Glomerular visceral epithelial cell (primary cell): ENCODE measurements around the gene SREBF2.
"Not testable (repeated sequence)": the region's sequence is repeated elsewhere in the genome, so short reads cannot be mapped to it uniquely, and the experiment has no call there.

Experiments
- DNase-seq: peaks from one replicate; pipeline ENCODE4 v3.0.0-alpha.2; 2016; ENCODE audit errors: extremely low spot score

The SREBF2 gene

GRCh38 chr22:41946629-41947423, 113.9 kb downstream of the SREBF2 start, which contains the start of gene CENPM:
Gene CENPM, minus strand, starts transcription at chr22:41947152. Its CDS starts 76 bp downstream, at chr22:41947076.
- peak; percentile 91 for DNase-seq

DNA sequence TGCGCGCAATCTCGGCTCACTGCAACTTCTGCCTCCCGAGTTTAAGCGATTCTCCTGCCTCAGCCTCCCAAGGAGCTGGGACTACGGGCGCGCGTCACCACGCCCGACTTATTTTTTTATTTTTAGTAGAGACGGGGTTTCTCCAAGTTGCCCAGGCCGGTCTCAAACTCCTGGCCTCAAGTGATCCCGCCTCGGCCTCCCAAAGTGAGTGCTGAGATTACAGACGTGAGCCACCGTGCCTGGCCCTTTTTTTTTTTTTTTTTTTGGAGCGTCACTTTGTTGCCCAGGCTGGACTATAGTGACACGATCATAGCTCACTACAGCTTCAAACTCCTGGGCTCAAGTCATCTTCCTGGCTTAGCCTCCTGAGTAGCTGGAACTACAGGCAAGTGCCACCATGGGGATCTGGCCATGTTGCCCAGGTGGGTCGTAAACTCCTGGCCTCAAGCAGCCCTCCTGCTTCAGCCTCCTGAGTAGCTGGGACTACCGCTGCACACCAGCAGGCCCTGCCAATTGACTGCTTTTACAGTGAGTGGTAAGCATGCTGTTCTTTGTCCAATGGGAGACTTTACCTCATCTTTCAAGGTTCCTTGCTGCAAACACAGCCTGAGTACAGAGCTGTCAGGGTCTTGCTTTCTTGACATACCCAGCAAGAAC, 114.6 kb downstream of the SREBF2 start:
- DNase-seq: no peak

DNA sequence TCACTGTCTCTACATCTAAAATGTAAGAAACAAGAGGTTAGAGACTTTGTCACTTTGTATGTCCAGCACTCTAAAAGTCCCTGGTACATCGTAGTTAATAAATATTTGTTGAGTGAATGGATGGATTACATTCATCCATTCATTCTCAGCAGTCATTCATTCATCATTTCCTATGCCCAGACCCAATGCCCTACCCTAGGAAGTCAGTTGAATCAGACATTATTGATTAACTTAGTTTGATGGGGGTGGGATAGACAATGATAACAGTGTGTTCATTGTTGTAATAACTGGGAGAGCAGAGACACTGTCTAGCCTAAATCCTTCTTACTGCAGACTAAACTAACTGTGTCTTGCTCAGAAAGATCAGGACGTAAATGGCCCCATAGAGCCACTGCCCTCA, 115.2 kb downstream of the SREBF2 start:
- DNase-seq: no peak

- DNase-seq: not testable (repeated sequence)
These were observed 116.0 kb downstream of the SREBF2 start for GRCh38 chr22:41948928-41949296.

DNA sequence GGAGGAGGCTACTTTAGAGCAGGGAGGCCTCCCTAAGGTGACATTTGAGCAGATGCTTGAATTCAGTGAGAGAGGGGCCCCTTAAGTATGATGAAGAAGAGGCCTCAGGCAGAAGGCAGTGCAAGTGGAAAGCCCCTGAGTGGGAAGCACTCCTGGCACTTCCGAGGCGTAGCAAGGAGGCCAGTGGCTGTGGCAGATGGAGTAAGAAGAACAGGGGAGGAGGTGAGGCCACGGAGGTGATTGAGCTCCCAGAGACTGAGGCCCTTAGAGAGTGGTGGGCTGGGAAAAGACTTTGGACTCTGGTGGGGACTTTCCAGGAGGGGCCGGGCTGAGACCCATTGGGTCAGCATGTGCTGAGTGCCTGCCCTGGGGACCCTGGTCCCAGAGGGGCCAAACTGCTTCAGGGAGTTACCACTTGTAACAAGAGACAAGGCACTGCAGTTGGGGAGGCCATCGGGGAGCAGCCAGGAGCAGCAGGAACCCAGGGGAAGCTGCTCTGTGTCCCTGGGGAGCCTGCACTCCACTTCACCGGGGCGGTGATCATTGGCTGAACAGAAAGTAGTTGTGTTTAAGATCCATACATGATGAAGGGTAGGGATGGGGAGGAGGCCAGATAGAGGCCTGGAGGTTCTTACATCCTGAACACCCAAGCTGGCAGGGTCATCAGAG, 116.5 kb downstream of the SREBF2 start:
- DNase-seq: no peak

DNA sequence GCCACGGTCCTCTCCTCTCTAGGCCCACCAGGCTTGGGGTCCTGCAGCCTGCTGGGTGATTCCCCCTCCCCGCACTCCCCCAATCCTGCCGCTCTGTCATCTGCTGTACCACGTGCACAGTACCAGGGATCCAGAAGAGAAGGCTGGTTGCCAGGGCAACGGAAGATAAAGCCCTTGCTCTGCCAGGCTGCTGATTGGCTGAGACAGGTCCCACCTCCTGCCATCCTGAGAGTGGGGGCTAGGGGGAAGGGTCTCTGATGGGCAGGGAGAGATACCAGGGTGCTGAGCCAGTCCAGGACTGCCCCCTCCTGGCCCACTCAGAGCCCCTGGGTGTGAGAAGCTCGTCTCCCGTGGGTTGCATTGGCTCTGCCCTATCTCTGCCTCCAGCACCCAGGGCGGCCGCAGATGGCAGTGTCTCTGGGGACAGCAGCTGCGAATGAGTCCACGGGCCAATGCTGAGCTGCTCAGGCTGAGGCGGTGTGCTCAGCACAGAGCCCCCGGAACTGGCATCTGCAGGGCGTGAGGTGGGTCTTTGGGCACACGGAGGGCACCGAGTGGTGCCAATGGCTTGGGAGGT, 119.1 kb downstream of the SREBF2 start, which contains the start of gene SMIM45:
Gene SMIM45 (plus strand): TSS at position 253 of the 577 bp plus-strand sequence.
- DNase-seq: no peak

- DNase-seq: no peak
These were observed 119.8 kb downstream of the SREBF2 start for GRCh38 chr22:41952713-41953112.
